ENCODE results near the gene GABRP. TPM values are rescaled to one million over a fixed set of nuclear protein-coding genes. Genes with fewer than 3 reads are reported as not detected.

Gene GABRP
- total RNA-seq, 1 experiment from 2014 or later = 1.5 TPM

GRCh38 chr5:170846416-170846815 lies 62.9 kb downstream of the GABRP start:
- DNase-seq = no peak
- H3K79me2 ChIP-seq (ENCODE audit: insufficient read depth, low read length) = no peaks in the 10 kb centered on the region
- H4K20me1 ChIP-seq (ENCODE audit: control insufficient read depth, insufficient read depth, insufficient read length) = no peaks in the 10 kb centered on the region
- H2BK5ac ChIP-seq (ENCODE audit: insufficient read length, low read length) = no peak overlapping the region
- H3K27ac Mint-ChIP-seq = no peak overlapping the region
- no peak overlapping the region for H4K8ac ChIP-seq (replicated peaks; ENCODE audit: insufficient read length, low read depth, low read length)
- H3K9me3 Mint-ChIP-seq = no peaks in the 10 kb centered on the region; a peak in 1 of 5 replicates
- H3K9ac ChIP-seq (ENCODE audit: extremely low read depth, insufficient read length, low read length) = no peak overlapping the region
- no peaks in the 10 kb centered on the region for H3K9me3 ChIP-seq (ENCODE audit: control insufficient read depth, low read depth, low read length)
- H3K23ac ChIP-seq (ENCODE audit: insufficient read length, low read depth, low read length) = no peak overlapping the region
- no peak overlapping the region for H2BK120ac ChIP-seq (ENCODE audit: low read depth, low read length, poor library complexity, severe bottlenecking)
- H3K18ac ChIP-seq (ENCODE audit: insufficient read length, low read depth, low read length) = no peak overlapping the region
- H3K27me3 ChIP-seq (ENCODE audit: insufficient read depth, low read length) = no peaks in the 10 kb centered on the region
- H2BK15ac ChIP-seq (ENCODE audit: low read depth, low read length) = no peak overlapping the region
- no peak overlapping the region for H3K56ac ChIP-seq (ENCODE audit: insufficient read length, low read depth, low read length)
- no peak overlapping the region for H3K27ac ChIP-seq (ENCODE audit: insufficient read length, low read depth, low read length)
- no peaks in the 10 kb centered on the region for H3K4me1 ChIP-seq (ENCODE audit: insufficient read depth, low read length)
- H2AFZ ChIP-seq (ENCODE audit: low read length) = no peak overlapping the region
- no peak overlapping the region for H3K4me3 Mint-ChIP-seq
- no peak overlapping the region for H2BK20ac ChIP-seq (ENCODE audit: low read depth, low read length, poor library complexity, severe bottlenecking)
- no peak overlapping the region for H2AK5ac ChIP-seq (ENCODE audit: insufficient read length, low read length)
- no peak overlapping the region for H4K5ac ChIP-seq (ENCODE audit: insufficient read length, low read depth, low read length)
- H3K79me1 ChIP-seq (ENCODE audit: insufficient read depth, low read depth, low read length, poor library complexity, severe bottlenecking) = no peaks in the 10 kb centered on the region
- peaks cover 2% of the 10 kb centered on the region; the same call in 1 of the 2 replicates for H3K27me3 Mint-ChIP-seq (ENCODE audit: low read depth)
- no peak for TF ChIP-seq CTCF (conservative IDR thresholded peaks at IDR 0.05)
- no peak overlapping the region for H4K91ac ChIP-seq (ENCODE audit: insufficient read length, low read depth, low read length)
- no peak overlapping the region for H3K4me2 ChIP-seq (ENCODE audit: insufficient read depth, insufficient read length, low read length)
- no peak overlapping the region for H2BK12ac ChIP-seq (ENCODE audit: insufficient read length, low read depth, low read length)
- no peaks in the 10 kb centered on the region; a peak in 2 of 7 replicates for H3K36me3 Mint-ChIP-seq (ENCODE audit: insufficient read depth in 1 of 3, low read depth in 3 of 3)
- H3K4me1 Mint-ChIP-seq = no peaks in the 10 kb centered on the region
- no peaks in the 10 kb centered on the region for H3K23me2 ChIP-seq (ENCODE audit: insufficient read length, low read depth, low read length, poor library complexity, severe bottlenecking)
- no peak overlapping the region for H3K4ac ChIP-seq (ENCODE audit: low read depth, low read length)
- no peak overlapping the region for H3T11ph ChIP-seq (ENCODE audit: low read length)
- no peak overlapping the region for H3K14ac ChIP-seq (ENCODE audit: insufficient read depth, low read length)
